Dedifferentiated amniotic fluid mesenchymal stem cell (primary cell): ENCODE results near the gene AEBP1.
A peak's percentile ranks its signal among the peaks of the same experiment; 100 is the strongest.

Experiments
- DNase-seq: peaks from one replicate; pipeline ENCODE4 v3.0.0-alpha.2; 2016; ENCODE audit errors: extremely low spot score

The AEBP1 gene

DNA sequence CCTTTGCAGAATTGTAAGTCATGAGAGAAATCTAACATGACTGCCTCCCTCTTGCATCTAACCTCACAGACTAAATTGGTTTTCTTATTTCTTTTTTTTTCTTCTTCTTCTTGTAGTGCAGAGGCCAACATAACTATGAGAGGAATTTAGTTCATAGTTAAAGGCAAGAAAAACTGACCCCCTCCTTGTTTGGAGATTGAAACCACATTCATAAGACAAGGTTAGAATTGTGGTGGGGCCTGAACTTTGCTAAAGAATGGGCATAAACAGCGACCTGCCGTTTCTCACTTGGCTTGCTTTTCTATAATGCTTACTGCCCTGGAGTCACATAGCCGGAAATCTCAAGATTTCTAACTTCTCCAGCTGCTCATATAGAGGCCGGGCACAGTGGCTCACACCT is 19.4 kb upstream of the AEBP1 start:
- no peak for DNase-seq

DNA sequence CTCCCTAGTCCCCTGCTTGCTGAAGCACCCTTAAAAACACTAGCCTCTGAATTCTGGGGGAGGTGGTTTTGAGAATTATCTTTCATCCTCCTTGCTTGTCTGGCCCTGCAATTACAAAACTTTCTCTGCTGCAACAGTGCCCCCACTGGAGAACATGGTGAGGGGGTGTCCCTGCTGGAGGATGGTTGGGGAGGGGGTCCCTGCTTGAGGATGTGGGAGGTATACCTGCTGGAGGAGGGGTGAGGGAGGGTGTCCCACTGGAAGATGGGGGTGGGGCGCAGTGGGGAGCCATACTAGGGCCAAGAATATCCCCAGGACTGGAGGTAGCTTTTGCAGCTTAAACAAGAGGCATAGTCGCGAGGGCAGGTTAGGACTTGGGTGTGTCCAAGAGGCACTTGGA is 18.6 kb upstream of the AEBP1 start:
- no peak for DNase-seq

DNA sequence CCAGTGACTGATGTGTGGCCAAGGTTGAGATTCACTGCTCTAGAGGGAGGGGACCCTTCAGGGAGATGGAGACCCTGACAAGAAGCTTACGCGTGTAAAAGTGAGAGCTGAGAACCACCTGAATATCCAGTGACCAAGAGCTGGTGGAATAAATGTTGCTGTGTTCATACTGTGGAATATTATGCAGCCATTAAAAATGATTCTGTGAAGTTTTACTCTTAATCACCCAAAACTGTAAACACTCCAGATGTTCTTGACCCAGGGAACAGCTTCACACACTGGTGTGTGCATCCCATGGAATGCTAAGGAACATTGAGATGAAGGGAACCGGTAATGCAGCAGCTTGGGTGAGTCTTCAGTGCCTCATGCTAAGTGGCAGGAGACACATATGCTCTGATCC is 17.5 kb upstream of the AEBP1 start:
- no peak for DNase-seq

DNA sequence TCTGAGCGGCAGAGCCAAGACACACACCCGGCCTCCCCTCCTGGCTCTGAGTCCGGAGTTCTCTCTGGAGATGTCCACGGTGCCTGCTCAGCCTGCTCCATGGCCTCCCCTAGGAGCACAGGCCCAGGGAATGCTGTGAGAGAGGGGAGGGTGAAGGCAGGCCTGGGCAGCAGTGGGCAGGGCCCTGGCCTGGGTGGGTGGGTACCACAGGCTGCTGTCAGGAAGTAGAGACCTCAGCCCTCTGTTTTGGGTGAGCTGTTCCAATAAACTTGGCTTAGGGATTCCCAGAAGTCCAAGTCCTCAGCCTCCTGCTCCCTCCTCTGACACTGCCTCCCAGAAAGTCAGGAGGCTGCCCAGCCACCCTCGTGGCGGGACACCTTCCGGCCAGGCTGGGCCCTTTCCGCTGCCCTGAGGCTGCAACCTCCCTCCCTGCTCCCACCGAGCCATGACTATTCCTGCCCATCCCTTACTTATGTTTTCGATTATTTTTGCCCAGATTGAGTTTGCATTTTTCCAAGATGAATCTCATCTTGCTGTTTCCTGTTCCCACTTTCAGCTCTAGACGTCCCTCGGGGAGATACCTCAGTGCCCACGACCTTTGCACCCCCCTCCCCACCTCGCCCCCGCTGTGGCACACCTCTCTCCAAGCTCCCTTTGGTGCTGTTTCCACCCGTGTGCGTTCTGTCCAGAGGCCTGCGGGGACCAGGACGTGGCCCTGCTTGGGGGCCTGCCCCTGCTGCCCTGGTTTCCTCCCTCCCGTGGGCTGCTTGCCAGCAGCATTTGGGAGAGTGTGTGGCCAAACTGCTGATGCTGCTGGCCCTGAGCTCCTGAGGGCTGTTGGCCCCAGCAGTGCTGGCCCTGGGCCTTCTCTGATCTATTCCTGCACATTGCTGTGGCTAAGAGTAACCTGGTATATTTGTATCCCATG is 16.0 kb upstream of the AEBP1 start:
- peak; percentile 80 for DNase-seq

DNA sequence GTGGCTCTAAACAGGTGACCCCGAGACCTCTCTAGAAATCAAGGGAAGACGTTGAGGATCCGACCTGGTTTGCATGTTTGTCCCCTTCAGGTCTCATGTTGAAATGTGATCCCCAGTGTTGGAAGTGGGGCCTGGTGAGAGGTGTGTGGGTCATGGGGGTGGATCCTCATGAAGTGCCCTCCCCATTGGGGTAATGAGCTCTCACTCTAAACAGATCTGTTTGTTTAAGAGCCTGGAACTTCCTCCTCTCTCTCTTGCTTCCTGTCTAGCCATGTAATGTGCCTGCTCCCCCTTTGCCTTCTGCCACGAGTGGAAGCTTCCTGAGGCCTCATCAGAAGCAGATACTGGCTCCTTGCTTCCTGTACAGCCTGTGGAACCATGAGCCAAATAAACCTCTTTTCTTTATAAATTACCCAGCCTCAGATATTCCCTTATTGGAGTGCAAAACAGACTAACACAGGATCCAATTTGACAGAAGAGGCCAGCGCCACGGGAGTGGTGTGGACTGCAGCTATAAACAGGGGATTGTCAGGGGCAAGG is 11.0 kb upstream of the AEBP1 start:
- DNase-seq: no peak

DNA sequence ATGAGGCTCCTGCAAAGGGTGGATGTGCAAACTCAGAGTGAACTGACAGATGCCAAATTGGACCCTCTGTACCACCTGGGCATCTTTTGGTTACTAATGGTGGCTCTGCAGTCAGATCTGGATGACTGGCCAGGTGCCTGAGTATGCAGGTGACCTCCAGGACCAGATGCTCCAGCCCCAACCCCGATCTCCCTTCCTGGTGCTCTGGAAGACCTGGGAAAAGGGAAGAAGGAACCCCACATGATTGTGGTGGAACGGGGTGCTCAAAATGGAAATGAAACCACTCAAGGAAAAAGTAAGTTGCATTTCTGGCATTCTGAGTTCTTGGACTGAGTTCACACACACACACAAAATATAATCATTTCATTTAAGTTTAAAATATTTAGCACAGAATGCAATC is 9.8 kb upstream of the AEBP1 start:
- DNase-seq: no peak

DNA sequence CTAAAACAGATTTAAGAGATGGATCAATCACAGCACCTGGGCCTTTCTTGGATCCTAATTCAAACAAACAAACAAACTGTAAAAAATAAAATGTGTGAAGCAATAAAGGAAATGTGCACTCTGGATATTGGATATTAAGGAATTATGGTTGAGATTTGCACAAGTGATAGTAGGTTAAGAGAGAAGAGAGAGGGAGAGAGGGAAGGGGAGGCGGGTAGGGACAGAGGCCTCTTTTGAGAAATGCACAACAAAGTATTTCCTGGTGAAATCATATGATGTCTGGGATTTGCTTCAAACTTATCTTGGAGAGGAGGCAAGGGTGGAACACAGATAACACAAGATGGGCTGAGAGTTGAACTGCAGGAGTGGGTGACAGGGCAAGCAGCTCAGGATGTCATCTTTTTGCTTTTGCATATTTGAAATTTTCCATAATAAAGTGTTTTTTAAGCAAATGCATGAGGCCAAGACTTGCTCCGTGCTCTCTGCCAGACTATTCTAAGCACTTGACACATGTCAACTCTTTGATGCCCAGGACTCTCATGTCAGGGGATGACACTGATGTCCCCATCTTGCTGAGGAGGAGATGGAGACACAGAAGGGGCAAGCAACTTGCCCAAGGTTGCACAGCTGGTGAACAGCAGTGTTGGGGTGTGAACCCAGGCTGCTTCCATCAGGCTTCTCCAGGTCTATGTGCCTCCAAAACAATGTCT is 9.1 kb upstream of the AEBP1 start:
- no peak for DNase-seq

DNA sequence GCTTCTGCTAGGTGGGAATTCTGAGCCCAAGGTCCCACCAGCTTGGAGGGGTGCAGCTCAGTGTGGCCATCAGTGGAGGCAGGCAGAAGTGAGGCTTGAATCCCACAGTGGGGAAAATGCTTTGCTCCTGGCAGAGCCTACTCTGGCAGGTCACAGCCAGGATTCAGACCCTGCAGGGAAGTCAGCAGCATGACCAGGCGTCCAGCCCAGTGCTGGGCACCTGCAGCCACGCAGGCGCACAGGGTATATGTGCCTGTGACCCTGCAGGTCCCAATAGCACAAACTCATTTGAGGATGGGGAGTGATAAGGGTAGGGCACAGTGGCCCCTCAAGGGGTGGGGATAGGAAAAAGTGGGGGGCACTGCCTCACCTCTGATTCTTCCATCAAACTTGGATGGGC is 8.4 kb upstream of the AEBP1 start:
- no peak for DNase-seq

DNA sequence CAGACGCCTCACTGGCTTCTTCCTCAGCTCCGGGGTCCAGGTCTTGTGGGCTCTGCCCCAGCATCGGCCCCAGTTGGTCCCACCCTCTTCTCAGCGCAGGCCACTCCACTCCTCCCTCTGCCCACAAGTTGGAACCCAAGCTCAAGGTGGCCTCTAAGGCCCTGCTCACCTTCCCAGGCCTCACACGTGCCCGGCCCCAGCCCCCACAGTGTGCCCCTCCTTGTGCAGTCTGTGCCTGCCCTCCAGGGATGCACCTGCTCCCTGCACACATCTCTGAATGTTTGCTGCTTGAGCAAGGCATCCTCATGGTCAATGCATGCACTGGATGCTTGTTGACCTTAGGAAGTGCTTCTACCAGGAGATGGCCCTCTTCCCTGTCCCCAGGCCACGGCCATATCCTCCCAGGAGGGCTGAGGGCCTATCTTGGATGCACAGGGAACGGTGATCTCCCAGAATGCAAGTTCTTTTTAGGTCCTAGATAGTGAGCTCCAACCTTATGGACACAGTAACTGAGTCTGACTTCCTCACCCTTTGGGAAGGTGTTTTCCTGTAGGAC is 7.7 kb upstream of the AEBP1 start:
- no peak for DNase-seq

DNA sequence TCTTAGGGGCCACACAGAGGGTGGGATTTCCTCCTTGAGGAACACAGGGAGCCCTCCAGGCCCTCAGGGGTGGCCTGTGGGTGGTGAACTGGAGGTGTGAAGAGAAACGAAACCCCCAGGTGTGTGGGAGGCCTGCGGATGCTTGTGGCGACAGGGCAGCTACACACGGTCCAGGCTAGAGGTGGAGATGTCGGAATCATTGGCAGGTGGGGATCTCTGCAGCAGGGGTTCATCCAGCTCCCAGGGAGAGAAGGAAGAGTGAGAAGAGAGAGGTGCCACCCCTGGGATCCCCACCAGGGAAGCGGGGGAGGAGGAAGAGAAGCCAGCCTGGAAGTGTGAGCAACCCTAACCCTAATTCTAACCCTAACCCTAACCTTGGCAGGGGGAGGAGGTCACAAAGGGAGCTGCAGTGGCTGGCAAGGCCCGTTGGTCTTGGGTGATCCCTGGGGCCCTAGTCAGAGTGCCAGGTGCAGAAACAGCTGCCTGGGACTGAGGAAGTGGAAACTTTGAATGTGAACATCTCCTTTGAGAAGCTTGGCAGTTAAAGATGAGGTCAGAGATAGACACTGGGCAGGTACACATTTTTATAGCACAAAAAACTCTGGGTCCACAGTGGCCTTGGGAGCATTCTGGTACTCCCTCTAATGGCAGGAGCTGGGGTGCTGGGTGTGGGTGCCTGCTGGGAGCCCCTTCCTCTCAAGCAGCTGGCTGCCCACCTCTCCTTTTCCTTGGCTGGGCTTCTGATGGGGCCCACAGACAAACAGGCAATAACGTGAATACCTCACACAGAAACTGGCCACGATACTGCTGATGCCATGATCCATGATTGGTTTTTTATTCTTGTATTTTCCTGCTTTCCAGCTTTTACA is 6.8 kb upstream of the AEBP1 start:
- no peak for DNase-seq

DNA sequence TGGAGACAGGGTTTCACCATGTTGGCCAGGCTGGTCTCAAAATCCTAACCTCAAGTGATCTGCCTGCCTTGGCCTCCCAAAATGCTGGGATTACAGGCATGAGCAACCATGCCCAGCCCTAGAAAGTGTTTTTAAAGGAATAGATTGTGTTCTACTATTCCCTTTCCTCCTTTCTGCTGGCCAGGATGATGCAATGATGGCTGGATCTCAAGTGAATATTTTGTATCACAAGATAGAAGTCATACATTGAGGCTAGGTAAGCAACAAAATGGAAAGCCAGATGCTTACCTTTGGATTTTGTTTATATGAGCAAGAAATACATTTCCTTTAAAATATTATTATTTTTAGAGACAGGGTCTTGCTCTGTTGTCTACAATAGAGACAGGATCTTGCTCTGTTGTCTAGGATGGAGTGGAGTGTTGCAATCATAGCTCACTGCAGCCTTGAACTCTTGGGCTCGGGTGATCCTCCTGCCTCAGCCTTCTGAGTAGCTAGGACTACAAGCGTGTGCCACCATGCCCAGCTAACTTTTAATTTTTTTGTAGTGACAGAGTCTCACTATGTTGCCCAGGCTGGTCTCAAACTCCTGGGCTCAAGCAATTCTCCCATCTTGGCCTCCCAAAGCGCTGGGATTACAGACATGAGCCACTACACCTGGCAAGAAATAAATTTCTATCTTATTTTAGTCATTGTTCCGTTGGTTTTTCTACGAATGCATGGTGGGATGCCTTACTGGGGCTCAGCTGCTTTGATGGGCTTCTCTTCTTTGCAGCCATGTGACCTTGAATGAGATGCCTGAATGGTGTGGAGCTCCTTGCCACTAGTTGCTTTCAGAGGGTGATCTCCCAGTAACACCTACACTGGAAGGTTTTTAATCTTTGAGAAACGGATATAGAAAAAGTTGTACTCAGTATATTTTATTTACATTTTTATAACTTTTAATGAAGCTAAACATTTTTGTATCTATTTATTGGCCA is 5.8 kb upstream of the AEBP1 start:
- DNase-seq: no peak

DNA sequence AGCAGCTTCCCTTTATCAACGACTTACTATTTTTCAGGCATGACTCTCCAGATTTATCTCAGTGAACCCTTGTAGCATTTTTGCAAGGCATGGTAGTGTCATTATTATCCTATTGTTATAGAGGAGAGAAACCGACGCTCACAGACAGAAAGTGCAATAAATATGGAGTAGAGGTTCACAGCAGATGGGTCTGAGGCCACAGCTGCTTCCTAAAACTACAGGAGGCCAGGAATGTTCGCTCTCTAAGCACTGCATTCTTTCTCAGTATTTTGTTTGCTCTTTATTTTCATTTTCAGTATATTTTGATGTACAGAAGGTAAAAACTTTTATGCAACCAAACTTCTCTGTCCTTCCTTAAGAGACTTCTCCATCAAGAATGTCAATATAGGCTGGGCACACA is 4.5 kb upstream of the AEBP1 start:
- DNase-seq: no peak

DNA sequence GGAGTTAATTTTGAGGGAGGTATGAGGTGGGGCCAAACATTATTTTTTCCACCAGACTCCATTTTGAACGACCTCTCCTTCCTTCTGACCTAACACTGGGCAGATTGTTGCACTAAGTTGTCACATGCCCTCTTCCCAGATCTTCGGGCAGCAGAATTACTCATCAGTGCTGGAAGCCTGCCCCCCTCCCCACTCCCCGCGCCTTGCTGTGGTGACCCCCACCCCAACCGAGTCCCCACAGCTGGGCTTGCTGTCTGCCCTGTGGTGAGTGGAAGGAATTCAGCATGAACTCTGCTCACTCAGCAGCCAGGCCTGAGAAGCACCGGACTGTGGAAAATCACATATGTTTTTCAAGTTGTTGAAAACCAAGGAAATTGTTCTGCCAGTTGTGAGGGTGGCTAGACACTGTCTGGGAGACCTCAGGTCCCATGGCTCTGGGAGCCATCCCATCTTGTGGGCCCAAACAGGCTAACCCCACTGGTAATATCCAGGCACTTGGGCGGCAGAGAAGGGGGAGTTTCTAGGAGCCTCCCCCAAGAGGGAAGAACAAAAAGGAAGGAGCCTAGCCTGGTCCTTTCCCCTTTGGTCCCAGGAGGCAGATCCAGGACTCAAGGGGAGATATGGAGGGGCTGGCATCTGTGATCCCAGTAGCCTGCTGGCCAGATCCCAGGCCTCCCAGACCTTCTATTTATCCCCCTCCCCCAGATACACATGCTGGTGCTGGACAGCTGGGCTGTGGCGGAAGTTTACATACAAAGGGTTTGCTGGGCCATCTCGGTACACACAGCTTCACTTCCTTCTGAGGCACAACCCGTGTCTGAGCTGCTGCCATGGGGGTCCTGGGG is 3.5 kb upstream of the AEBP1 start:
- peak; percentile 55 for DNase-seq

DNA sequence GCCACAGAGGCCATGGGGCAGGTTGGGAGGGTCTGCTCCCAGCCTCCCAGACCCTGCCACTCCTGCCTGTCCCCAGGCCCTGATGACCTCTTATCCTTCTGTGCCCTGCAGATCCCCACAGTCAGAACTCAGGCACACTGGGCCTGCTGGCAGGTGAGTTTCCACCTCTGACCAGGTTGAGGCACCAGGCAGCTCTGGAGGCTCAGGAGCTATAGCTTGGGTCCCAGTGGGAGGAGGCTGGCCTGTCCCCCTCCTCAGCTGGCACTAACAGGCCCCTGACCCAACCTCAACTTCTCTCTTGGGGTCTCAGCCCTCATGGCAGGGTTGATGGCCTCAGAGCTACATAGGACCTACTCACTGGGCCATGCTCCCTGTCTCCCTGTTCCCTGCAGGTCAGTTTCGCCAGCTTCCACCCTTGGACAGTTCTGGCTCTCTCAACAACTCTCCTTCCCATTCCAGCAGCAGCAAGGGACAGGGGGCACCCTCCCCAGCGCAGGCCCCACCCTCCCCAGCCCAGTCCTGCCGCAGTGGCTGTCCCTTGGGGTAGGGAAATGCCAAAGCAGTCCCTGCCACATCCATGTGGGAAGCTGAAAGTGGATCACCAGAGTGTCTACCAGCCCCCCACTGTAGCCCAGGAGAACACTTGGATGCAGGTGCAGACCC is 2.7 kb upstream of the AEBP1 start:
- DNase-seq: no peak

DNA sequence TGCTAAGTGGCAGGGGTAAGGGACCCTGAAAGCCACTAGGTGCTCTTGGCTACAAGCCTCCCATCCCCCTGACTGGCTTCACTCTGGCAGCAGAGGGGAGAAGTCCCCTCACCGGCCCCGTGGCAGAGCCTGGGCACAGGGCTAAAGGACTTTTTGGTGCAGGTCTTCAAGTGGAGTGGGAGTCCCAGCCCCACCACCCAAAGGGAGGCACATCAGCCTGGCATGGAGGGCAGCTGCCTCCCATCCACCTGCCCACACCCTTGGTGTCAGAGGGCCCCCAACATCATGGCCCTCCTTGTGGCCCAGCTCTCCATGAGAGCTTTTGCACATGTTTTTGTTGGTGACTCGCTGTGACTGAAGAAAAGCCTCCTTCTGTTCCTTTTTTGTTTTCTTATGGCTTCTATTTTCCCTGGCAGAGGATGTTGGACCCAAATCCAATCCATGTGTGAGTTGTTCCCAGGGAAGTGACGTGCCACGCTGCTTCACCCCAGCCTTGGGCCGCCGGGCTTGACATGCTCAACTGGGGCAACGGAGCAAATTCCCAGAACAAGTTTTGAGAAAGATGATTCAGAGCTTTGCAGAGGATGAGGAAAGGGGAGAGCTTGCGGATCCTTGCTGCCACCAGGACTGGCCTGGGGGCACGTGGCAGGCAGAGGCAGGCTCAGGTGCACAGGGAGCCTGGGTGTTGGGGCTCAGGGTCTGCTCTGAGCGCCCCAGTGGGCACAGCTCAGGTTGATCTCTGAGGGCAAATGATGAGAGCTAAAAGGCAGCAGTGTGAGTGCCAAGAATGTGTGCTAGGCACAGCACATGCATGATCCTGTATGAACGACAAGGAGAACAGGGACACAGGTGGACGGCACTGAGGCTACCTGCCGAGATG is 1.9 kb upstream of the AEBP1 start:
- peak; percentile 60 for DNase-seq

DNA sequence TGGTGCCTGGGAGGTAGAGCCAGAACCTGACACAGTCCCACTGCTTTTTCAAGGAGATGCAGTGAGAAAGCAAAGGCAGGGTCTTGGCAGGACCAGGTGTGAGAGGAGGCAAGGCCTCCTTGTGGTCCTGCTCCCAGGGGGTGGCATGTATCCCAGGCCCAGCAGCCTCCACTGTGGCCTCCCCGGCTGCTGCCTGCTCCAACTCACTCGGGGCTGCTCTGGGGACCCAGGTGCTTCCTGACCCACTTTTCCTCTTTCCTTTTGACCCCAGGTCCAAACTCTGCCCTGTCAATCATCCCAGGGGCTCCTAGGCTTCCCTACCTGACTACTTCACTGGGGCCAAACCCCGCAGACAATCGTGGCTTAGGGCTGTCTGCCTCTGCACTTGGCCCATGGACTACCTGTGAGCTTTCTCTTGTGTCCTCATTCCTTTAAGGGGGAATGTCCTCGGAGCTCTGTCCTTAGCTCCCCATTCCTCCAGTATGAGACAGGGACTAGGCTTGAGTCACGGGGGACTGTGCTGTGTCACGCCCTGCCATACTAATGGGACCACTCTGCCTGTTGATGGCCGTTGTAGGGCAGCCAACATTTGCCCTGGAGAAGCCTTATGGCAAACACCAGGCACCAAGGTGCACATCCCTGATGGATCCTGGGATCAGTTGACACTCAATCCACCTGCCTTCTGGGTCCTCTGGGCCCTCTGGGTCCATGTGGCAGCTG is 1.1 kb upstream of the AEBP1 start:
- DNase-seq: no peak

DNA sequence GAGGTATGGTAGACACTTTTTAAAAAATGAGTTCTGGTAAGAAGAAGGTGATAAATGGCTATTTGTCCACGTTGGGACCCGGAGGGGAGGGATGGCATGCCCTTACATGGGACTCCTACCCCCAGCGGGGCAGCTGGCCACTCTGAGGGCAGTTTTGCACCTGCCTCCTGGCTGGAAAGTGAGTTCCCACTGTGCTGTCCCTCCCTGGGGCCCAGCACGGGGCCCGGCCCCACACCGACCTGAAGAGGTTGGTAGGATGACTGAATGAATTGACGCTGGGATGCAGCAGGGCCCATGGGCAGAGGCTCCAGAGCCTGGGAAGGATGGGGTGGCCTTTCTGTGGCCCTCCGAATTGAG is 601 bp upstream of the AEBP1 start:
- DNase-seq: no peak
